Heart left ventricle (tissue), 16 donors: ENCODE data around the gene AKR1D1. TPM values are rescaled to one million over a fixed set of nuclear protein-coding genes. Genes with fewer than 3 reads are reported as not detected.

Source experiments
- ATAC-seq, 4 donors: fragments of 200-7000 bp; cut with Tn5 transposase; one replicate each; pipeline ENCODE4 v1.9.1; 2020 to 2022; ENCODE audit warnings: moderate library complexity in 4 of 4, mild to moderate bottlenecking in 3 of 4, moderate number of reproducible peaks in 1 of 4
- DNase-seq, 5 donors: peaks; one replicate each; pipeline ENCODE4 v3.0.0-alpha.2; 2020
- H3K27ac ChIP-seq, 12 donors: fragments of 200-600 bp; sonication (generic) in 4 of 12; one replicate each; pipeline versions ENCODE4 v1.5.0 to v1.8.0; 2016 to 2022; ENCODE audit warnings: mild to moderate bottlenecking in 2 of 12
- H3K27me3 ChIP-seq, 9 donors: fragments of 200-600 bp; sonication (generic) in 2 of 9; one replicate each; pipeline versions ENCODE4 v1.5.1 to v1.8.0; 2016 to 2022; ENCODE audit warnings: mild to moderate bottlenecking in 3 of 9
- H3K36me3 ChIP-seq, 9 donors: fragments of 200-600 bp; sonication (generic) in 2 of 9; one replicate each; pipeline versions ENCODE4 v1.5.0 to v1.8.0; 2018 to 2022; ENCODE audit warnings: mild to moderate bottlenecking in 2 of 9
- H3K4me1 ChIP-seq, 12 donors: fragments of 200-600 bp; sonication (generic) in 4 of 12; one replicate each; pipeline versions ENCODE4 v1.5.0 to v1.8.0; 2016 to 2022; ENCODE audit warnings: mild to moderate bottlenecking in 3 of 12
- H3K4me3 ChIP-seq, 12 donors: fragments of 200-600 bp; sonication (generic) in 4 of 12; one replicate each; pipeline versions ENCODE4 v1.5.0 to v1.8.0; 2017 to 2022; ENCODE audit warnings: mild to moderate bottlenecking in 9 of 12, moderate library complexity in 4 of 12
- H3K9me3 ChIP-seq, 12 donors: fragments of 200-600 bp; sonication (generic) in 4 of 12; one replicate each; pipeline versions ENCODE4 v1.5.0 to v1.8.0; 2016 to 2022; ENCODE audit warnings: mild to moderate bottlenecking in 1 of 12
- POLR2A ChIP-seq, 2 donors: fragments of 450-650 bp; IDR thresholded peaks; one replicate each; pipeline ENCODE4 v1.6.1; 2017; ENCODE audit warnings: antibody characterized with exemption in 2 of 2, mild to moderate bottlenecking in 2 of 2, moderate library complexity in 2 of 2
- WGBS, 4 donors: extraction: QIAGEN DNeasy Blood & Tissue Kit in 2 of 4; methylation state at CpG; one replicate each; pipeline versions ENCODE4 v1.1.5 to v1.1.7; 2013 to 2018; 5-methylcytosine and 5-hydroxymethylcytosine counted together
- intact Hi-C, 10 donors: fragments of 100-400 bp; cut with DNase I; formaldehyde crosslinking; loops; one replicate each; pipeline versions ENCODE4 v1.11.1 to v1.14.2; 2022
- polyA plus RNA-seq, 2 donors: library from polyadenylated mRNA; stranded (reverse); fragments of 200-250 nt; gene quantifications; one replicate each; pipeline ENCODE4 v1.2.3, GENCODE V29; 2013
- total RNA-seq, 9 donors: library from RNA; depleted of rRNA in 2 of 9; stranded (reverse); fragments of >200 nt in 2 of 9; fragmentation: NEBNext Ultra II Directional in 3 of 9; extraction: Animal tissue kit (Norgen Biotek cat#: 25700) in 3 of 9; gene quantifications; one replicate each; pipeline versions ENCODE4 v1.1.0 to v1.2.4, GENCODE V29; 2016 to 2023
- TF ChIP-seq, protein P1 (sequence below), 12 donors: fragments of 200-600 bp; sonication (generic) in 4 of 12; IDR thresholded peaks; one replicate each; pipeline versions ENCODE4 v1.5.0 to v1.8.0; 2018 to 2022; ENCODE audit warnings: antibody characterized with exemption in 12 of 12, mild to moderate bottlenecking in 5 of 12
- donor health status: ischemic (EF 13 %, LVEDD 7.1; RV severe dilation, severe dysfunction).
- donor health status: healthy with polysubstance abuse.
- donor health status: DM: no; HTN: yes; CAD: no.
- donor health status: DM: no; HTN: no; CAD: no.
- donor health status: ischemic (EF 25% LVEDD 6.9; RV normal size, moderate dysfunction).
- donor health status: ischemic (EF 25% LVEDD 5.7; RV mildly dilated, moderate dysfunction).
- donor health status: healthy.
- donor health status: DM: yes; HTN: yes; CAD: no.
- donor health status: ischemic (EF 35%, LVEDD 5.7; RV mildly dilated, moderate dysfunction).
- donor health status: nonischemic (EF 11% LVEDD 7.7; RV severe dilation, severe dysfunction).
- donor health status: DM: yes; HTN: yes; CAD: no.
- donor health status: PGD.
- donor health status: ischemic (EF 29% LVEDD 5.4; RV normal size, mild dysfunction).
- donor health status: nonischemic (EF 23%, LVEDD 6.1; RV moderate dilation, normal function).

The AKR1D1 gene
- total and polyA plus RNA-seq, 11 donors, result not detected

GRCh38 chr7:138116141-138116540 lies 39.9 kb downstream of the AKR1D1 start:
- ATAC-seq (no peak), DNase-seq (no peak)
- Histone ChIP-seq H3K4me3 (no peak overlapping the region), H3K36me3 (no peaks in the 10 kb centered on the region), H3K4me1 (no peaks in the 10 kb centered on the region), H3K27ac (no peak overlapping the region), H3K9me3 (no peaks in the 10 kb centered on the region), H3K27me3 (no peaks in the 10 kb centered on the region)
- WGBS, 4 donors, result 29 to 44% (median 35%) methylated on average over 1 of the region's 1 CpG
- intact Hi-C loops, result no loop called here
- TF ChIP-seq, protein P1, sequence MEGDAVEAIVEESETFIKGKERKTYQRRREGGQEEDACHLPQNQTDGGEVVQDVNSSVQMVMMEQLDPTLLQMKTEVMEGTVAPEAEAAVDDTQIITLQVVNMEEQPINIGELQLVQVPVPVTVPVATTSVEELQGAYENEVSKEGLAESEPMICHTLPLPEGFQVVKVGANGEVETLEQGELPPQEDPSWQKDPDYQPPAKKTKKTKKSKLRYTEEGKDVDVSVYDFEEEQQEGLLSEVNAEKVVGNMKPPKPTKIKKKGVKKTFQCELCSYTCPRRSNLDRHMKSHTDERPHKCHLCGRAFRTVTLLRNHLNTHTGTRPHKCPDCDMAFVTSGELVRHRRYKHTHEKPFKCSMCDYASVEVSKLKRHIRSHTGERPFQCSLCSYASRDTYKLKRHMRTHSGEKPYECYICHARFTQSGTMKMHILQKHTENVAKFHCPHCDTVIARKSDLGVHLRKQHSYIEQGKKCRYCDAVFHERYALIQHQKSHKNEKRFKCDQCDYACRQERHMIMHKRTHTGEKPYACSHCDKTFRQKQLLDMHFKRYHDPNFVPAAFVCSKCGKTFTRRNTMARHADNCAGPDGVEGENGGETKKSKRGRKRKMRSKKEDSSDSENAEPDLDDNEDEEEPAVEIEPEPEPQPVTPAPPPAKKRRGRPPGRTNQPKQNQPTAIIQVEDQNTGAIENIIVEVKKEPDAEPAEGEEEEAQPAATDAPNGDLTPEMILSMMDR (IDR thresholded peaks at IDR 0.05), result no peak
- no peak for TF ChIP-seq POLR2A (IDR thresholded peaks at IDR 0.05)

GRCh38 chr7:138116892-138117291 lies 40.6 kb downstream of the AKR1D1 start:
- WGBS, 4 donors, result 55 to 65% (median 58%) methylated on average over 2 of the region's 2 CpGs
- TF ChIP-seq, protein P1 (IDR thresholded peaks at IDR 0.05), result no peak
- TF ChIP-seq POLR2A (IDR thresholded peaks at IDR 0.05), result no peak
- no peak overlapping the region for H3K27ac ChIP-seq
- H3K4me3 ChIP-seq, result no peak overlapping the region
- H3K36me3 ChIP-seq, result no peaks in the 10 kb centered on the region
- DNase-seq (no peak), ATAC-seq (no peak)
- no peaks in the 10 kb centered on the region for H3K9me3 ChIP-seq
- H3K4me1 ChIP-seq, result no peaks in the 10 kb centered on the region
- intact Hi-C loops, result no loop called here
- H3K27me3 ChIP-seq, result no peaks in the 10 kb centered on the region

- intact Hi-C loops, result no loop called here
These were observed 44.0 kb downstream of the AKR1D1 start for GRCh38 chr7:138120140-138120827.

GRCh38 chr7:138122162-138122561 lies 45.9 kb downstream of the AKR1D1 start:
- ATAC-seq, result no peak
- intact Hi-C loops, result no loop called here
- H3K36me3 ChIP-seq, result no peaks in the 10 kb centered on the region
- H3K27ac ChIP-seq, result no peak overlapping the region
- no peak overlapping the region for H3K4me3 ChIP-seq
- no peaks in the 10 kb centered on the region for H3K9me3 ChIP-seq
- no peak for DNase-seq
- no peak for TF ChIP-seq POLR2A (IDR thresholded peaks at IDR 0.05)
- TF ChIP-seq, protein P1 (IDR thresholded peaks at IDR 0.05), result no peak
- 95 to 98% (median 96%) methylated on average over 23 of the region's 23 CpGs for WGBS, 4 donors
- H3K27me3 ChIP-seq, result no peaks in the 10 kb centered on the region
- H3K4me1 ChIP-seq, result peaks cover 0 to 15% (median 0%) of the 10 kb centered on the region in 12 donors

More at GRCh38 chr7:138120140-138120827, 44.0 kb downstream of the AKR1D1 start:
- ATAC-seq, result no peak
- TF ChIP-seq POLR2A (IDR thresholded peaks at IDR 0.05), result no peak
- 83 to 85% (median 84%) methylated on average over 10 of the region's 10 CpGs for WGBS, 4 donors
- no peak overlapping the region for H3K27ac ChIP-seq
- no peaks in the 10 kb centered on the region for H3K27me3 ChIP-seq
- no peaks in the 10 kb centered on the region for H3K9me3 ChIP-seq
- DNase-seq, result no peak
- H3K4me3 ChIP-seq, result no peak overlapping the region
- peaks cover 0 to 12% (median 0%) of the 10 kb centered on the region in 12 donors for H3K4me1 ChIP-seq
- no peaks in the 10 kb centered on the region for H3K36me3 ChIP-seq

DNA sequence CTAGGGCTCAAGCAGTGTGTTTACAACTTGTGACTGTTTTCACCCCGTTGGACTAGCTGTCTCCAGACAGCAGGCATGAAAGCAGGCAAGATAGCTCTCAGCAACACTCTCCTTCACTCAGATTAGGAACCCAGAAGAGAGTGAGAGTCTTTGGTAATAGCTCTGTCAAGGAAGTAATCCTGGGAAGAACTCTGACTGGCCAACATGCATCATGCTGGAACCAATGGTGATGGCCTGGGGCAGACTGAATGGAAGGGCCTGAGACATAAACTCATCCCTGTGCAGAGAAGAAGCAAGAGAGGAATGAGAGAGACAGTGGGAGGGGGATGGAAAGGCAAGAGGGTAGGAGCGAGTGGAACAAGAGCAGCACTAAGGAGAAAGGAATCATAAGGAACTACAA lies 48.9 kb downstream of the AKR1D1 start:
- no peak for ATAC-seq
- WGBS, 4 donors, result 62 to 70% (median 67%) methylated on average over 2 of the region's 2 CpGs
- intact Hi-C loops, result no loop called here
- Histone ChIP-seq H3K27ac (peak overlapping the region in 1 of 12 donors; percentile 55), H3K4me3 (no peak overlapping the region), H3K27me3 (no peaks in the 10 kb centered on the region), H3K9me3 (peaks cover 0 to 7% (median 0%) of the 10 kb centered on the region in 12 donors), H3K4me1 (peaks cover 0 to 15% (median 0%) of the 10 kb centered on the region in 12 donors), H3K36me3 (no peaks in the 10 kb centered on the region)
- DNase-seq, result no peak
- TF ChIP-seq POLR2A (IDR thresholded peaks at IDR 0.05), result no peak
- TF ChIP-seq, protein P1 (IDR thresholded peaks at IDR 0.05), result no peak
